ENCODE data around the gene HGF.
A peak's percentile ranks its signal among the peaks of the same experiment; 100 is the strongest.
"Not testable (repeated sequence)": the region's sequence is repeated elsewhere in the genome, so short reads cannot be mapped to it uniquely, and the experiment has no call there.

HGF gene

DNA sequence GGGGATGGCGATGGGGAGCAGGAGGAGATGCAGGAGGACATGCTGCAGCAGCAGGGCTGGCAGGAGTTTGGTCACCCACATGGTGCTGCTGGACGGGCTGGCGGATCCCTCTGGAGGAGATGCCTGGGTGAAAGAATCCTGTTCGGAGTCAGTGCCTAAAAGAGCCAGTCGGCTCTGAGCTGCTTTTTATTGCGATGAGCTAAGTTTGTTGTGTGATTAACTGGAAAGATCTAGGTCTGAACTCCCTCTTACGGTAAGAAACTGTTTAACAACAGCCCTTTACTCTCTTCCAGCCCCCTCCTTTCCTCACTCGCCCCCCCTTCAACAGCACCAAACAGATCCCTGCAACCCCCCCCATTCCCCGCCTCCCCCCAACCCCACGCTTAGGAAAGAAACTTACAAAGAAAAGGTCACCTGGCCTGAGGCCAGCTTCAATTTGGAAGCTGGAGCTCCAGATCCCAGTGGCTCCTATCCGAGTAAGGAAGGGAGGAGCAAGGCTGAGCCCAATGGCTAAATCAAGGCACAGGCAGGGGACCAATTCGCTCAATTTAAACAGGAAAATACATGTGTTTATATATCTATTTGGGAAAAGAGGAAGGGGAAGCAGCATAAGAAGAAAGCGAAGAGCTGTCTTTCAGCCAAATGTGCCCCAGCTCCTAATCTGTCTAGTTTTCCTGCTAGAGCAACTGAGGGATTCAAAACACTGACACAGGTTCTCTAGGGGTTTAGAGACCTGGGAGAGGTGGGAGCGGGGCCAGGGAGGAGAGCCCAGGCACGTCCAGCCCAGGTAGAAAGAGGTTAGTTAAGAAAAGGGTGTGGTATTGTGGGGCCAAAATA is at the start of gene HGF:
TSS of gene HGF (minus strand) at position 157 of the 837 bp plus-strand sequence. CDS start at position 81, 76 bp downstream.
- peak; percentile 72 for DNase-seq (ENCODE audit: low read depth)

DNA sequence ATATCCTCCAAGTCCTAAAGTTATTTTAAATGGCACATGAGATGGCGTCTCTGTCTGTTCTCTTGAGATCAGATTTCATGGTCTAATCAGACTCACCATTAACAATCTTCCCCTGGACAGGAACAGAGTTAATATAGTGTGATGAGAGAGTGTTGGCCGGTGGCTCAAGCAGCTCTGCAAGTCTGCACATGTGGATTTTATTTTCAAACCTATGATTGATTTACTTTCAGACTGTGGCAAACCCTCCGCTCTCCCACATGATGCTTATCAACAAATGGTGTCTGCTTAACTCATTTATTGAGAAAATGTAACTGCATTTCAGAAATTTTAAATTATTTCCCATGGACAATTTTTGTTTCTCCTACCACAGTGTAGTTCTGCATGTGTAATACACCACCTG is 46.5 kb upstream of the HGF start:
- DNase-seq (ENCODE audit: low read depth), result no peak

DNA sequence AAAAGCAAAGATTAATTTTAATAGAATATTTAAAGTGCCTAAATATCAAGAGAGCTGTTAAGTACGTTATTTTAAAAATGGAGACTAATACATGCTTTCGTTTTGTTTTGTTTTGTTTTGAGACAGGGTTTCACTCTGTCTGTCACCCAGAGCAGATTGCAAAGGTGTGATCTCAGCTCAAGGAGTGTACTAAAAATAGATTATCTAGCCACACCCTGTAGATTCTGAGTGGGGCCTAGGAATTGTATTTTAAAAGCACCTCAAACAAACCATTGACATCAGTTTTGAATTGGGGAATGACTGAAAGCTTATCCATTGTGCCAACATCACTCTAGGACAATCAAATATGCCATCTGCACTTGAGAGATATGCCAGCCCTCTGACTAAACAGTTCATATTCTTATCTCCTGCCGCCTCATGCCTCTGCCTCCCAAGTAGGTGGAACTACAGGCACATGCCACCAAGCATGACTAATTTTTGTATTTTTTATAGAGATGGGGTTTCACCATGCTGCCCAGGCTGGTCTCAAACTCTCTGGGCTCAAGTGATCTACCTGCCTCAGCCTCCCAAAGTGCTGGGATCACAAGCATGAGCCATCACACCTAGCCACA is 43.1 kb upstream of the HGF start:
- DNase-seq (ENCODE audit: low read depth), result not testable (repeated sequence)

DNA sequence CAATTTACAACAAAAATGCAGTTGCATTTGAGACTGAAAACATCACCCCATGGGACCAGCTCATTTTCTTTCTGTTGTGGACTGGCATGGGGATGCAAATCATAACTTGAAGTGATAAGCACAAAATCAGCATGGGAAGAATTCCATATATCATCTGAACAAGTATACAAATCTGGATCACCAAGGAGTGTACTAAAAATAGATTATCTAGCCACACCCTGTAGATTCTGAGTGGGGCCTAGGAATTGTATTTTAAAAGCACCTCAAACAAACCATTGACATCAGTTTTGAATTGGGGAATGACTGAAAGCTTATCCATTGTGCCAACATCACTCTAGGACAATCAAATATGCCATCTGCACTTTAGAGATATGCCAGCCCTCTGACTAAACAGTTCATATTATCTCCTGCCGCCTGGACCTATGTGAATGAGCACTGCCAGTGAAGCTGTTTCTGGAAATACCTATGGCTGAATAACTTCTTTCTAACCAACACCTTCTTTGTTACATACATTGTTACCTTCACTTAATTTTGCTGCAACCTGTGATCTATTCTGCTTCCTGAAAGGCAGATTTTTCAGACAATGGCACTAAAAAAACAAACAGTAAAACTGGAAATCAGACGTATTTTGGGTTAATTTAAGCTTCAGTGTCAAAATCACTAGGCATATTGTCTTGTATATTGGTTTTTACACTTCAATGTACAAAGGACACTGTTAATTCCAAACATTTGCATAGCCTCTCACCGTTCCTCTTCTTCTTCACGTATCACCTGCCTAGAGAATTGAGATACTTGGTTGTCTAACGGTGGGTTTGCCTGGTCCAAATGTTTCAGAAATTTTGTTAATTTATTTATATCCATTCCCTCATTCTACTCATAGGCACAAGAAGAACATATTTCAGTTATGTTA is 42.4 kb upstream of the HGF start:
- DNase-seq (ENCODE audit: low read depth), result no peak

DNA sequence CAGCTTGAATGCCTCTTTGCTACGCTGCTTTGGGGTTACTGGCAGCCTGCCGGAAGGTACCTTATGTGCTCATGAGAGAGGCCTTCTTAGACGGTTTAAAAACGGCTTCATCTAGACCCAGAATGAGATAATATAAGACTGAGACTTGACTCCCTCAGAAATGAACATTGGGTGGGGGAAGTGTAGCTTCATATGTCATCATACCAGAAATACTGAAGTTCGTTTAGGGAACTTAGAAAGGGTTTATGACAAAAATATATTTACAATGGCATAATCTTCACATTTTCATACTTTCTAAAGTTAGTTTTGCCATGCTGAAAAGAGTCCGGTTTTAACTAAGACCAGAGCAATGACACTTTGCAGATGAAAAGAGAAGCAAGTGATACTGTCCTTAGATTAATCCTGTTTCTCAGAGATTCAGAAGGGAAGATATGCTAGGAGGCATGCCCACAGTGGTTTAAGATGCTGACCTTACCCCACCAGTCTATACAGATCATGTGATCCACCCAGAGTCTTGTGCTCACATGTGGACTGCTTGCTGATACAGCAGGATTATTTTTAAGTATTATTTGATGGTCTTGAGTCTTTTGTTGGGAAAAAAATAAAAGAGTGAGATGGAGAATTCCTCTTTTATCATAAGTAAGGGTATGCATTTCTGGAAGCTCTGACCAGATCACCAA is 40.8 kb upstream of the HGF start:
- DNase-seq (ENCODE audit: low read depth), result no peak

DNA sequence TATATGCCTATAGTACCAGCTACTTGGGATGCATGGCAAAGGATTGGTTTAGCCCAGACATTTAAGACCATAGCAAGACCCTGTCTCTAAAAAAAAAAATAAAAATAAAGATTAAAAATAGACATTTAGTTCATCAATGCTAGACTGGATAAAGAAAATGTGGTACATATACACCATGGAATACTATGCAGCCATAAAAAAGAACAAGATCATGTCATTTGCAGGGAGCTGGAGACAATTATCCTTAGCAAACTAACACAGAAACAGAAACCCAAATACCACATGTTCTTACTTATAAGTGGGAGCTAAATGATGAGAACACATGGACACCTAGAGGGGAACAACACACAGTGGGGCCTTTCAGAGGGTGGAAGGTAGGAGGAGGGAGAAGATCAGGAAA is 38.5 kb upstream of the HGF start:
- not testable (repeated sequence) for DNase-seq (ENCODE audit: low read depth)

DNA sequence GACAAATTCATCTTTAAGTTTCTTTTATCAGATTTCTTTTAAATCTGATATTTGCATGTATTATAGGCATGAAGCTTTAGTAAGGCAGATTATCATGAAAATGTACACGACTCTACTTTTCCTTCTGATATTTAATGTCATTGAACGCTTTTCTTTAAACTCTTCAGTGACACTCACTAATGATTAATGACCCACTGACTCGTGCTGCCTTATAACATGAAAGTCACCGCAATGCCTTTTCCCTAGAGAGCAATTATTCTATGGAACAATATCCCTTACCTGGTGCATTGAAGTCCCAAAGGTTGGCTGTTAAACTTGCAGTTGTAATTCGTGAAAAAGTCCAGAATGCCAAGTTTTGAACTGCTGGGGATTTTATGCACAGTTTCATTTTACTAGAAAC is 33.4 kb upstream of the HGF start:
- no peak for DNase-seq (ENCODE audit: low read depth)

DNA sequence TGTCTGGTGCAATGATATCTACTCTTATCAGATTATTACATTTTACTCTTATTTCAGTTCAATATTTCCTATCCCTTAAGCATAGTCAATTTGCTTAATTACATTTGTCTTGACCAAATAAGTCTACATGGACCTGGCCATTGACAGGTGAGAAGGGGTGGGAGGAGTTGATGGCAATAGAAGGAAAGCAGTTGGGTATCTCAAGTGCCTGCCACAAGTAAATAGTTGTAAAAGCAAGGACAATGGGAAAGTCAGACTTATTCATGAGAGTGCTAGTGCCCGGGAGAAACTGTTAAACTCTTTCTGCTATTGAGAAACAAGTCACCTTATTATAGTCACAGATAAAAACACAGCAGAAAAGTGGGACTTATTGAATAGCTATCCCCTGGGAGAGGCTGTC is 32.4 kb upstream of the HGF start:
- no peak for DNase-seq (ENCODE audit: low read depth)

DNA sequence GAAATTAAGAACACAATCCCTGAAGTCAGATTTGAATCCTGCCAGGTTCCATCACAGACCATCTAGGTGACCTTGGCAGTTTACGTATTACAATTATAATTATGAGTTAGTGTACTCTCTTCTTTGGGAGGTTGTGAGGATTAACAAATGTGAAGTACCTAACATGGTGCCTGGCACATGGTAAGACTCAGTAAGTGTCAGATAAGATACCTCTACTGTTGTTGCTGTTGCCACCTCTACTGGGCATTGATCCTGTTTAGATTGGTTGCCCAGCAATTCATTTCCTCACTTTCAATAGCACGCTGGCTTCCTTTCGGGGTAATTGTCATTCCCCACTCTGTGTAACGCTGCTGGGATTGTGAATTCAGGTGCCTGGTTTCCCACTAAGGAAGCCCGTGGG is 31.7 kb upstream of the HGF start:
- no peak for DNase-seq (ENCODE audit: low read depth)

DNA sequence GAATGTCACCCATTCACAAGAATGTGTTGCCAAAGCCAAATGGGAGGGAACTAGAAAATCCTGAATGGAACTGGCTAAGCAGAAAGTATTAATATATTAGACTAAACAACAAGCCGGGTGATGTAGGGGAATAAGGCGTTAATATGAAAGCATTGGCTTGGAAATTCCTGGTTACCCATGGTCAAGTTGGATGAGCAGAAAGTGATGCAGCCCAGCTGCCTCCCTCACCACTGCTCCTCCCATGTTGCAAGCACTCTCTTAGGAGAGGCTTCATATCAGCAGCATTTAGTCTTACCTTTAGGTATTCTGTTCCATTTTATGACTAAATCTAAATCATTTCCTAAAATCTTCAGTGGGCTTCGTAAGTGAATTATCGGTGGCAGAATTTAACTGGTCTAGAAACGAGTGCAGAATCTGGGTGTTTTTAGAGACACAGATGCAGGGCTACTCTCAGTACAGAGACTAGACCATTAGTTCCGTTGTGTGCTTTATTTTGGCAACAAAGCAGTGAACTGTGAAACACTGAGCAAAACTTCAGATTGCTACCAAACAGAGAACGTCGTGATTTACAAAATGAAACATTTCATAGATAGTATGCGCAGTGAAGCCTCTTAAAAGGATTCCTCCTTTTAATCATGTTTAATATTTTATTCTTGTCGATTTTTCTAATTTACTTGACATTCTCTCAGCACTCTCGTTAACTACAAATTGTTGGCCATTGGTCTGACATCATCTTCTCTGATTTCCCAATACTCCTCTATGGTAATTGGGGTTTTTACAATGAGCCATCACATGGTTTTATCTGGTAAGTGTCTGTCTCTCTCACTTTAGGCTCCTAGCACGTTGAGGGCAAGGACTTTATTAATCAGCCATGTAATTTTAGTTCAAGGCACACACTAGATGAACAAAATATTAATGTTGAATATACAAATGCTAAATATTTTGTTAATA is 22.0 kb upstream of the HGF start:
- DNase-seq (ENCODE audit: low read depth), result no peak

DNA sequence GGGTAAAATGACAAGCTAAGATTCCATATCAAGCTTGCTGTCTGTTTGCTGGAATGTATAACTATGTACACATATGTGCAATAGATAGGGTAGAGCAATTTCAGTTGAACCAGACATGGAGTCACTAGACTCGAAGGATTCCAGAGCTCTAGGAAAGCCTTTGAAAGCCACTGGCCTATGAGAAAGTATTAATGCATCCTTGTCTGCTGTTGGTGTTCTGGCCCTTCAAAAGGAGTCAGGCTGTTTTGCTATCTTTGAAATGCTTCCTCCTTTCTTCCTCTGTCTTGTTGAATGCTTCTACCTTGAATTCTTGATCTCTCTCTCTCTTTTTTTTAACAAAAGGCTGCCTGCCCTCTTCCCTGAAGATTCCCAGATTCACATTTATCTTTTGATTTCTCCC is 20.8 kb upstream of the HGF start:
- no peak for DNase-seq (ENCODE audit: low read depth)

DNA sequence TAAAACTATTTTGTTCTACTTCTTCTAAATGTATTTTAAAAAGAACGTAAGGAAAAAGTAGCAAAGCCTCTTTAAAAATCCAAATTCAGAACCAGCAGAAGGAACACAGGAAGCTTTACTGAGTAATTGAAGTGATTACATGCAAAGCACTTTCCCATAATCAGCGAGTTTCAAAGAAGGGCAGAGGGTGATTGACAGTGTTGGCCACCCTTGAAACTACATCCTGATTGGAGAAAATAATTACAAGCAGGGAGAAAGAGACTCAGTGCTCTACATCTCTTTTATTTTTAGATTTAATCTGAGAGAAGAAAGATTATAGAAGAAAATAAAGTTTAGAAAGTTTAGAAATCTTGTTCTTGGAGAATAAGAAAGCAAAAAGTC is 20.3 kb upstream of the HGF start:
- no peak for DNase-seq (ENCODE audit: low read depth)

DNA sequence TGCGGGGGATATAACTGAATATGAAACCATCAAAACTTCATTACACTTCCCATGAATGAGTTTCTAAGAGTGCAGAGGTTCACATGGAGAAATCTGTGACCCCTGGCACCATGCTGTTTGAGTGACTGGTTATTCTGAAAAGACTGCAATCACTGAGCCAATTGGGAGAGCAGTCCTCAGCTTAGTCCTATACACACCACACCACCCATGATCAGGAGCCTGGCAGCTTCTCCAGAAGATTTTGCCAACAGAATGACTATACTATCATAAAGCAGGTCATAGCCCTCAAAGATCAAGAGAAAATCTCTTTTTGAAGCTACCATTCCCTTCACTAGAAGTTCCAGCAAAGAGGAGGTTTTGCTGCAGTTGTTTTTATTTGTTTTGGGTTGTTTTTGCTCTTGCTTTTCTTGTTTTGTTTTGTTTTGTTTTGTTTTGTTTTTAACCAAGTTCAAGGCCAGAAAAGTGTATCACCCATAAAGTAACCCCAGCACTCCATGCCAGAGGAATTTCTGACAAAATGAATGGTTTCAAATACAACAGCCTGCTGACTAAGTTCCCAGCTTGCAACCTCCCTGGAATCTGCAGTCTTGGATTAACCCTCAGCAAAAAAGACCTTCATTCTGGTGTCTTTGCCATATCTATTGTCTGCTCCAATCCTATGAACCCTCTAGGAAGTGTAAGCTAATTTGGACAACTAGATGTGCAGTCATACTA is 19.7 kb upstream of the HGF start:
- DNase-seq (ENCODE audit: low read depth), result no peak

DNA sequence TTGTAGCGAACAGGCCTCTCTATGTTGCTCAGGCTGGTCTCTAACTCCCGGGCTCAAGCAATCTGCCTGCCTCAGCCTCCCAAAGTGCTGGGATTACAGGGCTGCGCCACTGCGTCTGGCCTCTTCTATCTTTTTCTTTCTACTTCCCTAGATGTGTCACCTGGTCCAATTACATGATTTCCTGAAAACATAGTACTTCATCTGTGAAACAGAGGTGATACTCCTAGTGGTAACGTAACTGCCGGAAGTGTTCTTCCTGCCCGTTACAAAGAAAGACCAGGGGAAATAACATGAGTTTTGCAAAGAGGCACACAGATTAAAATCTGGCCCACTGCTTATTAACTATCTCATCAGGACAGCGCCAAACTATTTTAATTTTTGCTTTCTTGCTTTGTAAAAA is 18.4 kb upstream of the HGF start:
- DNase-seq (ENCODE audit: low read depth), result no peak

DNA sequence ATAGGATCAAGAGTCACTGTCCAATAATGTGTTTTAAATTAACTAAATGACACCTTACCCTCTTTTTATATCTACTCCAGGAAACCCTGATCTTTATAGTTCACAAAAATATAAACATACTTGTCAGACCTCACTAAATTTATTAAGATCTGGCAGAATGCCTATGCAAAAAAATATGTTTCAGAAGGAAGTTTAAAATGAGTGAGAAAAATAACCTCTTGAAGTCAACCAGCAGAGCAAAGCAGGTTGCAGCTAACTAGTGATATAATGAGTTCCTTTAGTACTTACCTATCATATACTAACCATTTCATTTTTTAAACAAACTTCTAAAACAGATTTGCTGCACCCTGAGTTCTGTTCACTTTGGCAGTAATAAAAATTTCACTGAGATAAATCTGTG is 14.0 kb upstream of the HGF start:
- no peak for DNase-seq (ENCODE audit: low read depth)

DNA sequence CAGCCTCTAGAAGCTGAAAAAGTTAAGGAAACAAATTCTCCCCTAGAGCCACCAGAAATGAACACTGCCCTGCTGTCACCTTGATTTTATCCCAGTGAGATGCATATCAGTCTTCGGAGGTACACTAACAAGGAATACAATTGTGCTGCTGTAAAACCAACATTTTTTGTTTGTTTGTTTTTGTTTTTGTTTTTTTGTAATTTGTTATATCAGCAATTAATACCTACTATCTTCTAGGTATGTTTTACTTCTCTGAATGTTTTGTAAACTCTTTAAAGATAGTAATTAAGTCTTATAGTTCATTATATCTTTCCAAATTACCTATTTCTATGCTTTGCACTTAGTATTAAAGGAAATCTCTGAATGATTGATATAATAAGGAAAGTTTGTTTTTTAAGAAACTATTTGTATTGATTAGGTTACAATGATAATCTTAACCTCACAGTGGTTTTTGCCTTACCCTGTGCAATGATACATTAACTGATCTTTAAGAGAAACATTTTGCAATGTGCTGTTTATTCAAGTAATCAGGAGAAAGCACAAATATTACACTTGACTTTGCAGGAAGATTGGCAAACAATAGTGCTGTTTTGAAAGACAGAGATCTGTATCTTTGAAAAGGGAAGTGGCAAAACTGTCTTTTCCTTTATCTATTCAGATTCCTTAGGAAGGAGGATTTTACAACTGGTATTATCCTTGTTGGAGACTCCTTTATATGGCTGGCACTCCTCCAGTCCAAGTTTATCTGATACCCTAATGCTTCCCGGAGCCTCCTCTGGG is 11.3 kb upstream of the HGF start:
- no peak for DNase-seq (ENCODE audit: low read depth)

DNA sequence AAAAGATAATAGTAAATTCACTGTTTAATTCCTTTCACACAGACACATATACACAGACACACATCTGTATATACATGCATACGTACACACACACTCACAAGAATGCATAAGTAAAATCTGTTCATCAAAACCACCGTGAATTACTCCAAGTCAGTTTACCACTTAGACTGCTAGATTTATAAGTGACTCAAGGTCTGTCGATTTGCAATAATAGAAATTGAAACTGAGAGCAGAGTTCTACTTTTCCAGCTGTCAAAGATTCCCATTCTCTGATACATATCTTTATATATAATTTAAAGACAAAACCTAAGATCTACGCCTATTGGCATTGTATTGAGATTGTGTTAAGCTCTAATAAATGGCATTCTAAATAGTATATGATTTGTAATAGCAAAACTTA is 9.9 kb upstream of the HGF start:
- DNase-seq (ENCODE audit: low read depth), result no peak

DNA sequence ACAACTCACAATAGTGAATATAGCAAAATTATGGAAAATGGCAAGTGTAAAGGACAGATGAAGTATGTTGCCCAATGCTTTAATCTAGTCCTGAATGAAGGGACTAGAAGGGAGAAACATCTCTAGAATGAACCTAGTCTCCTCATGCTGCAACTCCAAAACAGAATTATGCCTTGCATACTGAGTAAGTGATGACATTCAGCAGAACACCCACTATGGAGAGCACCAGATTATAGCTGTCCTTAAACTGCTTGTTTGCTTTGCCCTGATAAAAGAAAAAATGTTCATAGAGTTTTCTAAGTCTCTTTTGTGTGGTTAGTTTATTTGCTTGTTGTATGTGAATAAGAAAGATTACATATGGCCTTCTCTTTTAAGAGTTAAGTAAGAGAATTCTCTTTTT is 7.8 kb upstream of the HGF start:
- no peak for DNase-seq (ENCODE audit: low read depth)

DNA sequence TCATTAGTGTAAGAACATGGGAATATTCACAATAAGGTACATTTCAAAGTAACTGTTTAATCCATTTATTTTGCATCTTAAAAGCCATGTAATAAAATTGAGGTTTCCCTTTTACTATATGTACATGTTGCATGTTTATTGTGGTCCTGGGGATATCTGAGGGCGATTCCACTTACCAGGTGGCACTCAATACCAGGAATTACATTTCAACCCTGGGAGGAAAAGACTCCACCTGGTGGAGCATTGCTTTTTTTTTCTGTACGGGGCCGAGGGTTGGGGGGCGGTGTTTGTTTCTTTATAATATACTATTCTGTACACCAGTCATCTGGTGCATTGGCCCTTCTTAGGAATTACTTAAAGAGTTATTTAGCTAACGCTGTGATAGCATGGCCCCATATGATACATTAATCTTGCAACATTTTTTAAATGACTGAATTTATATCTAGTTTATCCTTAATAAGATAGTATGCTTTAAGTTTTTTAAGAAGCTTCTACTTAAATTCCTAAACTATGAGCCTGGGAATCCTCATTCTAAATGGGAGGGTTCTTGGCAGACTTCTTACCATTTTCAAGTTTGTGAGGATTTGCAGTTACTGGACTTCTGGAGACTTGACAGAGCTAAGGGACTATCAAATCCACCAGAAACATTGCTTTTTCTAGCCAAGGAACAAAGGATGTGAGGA is 7.2 kb upstream of the HGF start:
- DNase-seq (ENCODE audit: low read depth), result no peak
